Astrocyte of the hippocampus (primary cell): ENCODE results near the gene FTO.

ENCODE experiments used
- DNase-seq: peaks from one replicate; pipeline ENCODE4 v3.0.0; 2011; ENCODE audit warnings: low read depth, low spot score

FTO gene

GRCh38 chr16:54073356-54073755 lies 369.4 kb downstream of the FTO start:
- DNase-seq = no peak

- DNase-seq = no peak
These were observed 371.5 kb downstream of the FTO start for GRCh38 chr16:54075446-54075845.

GRCh38 chr16:54076006-54076504 lies 372.1 kb downstream of the FTO start:
- DNase-seq = no peak

- peak; percentile 75 for DNase-seq
These were observed 373.3 kb downstream of the FTO start for GRCh38 chr16:54077050-54077821.

GRCh38 chr16:54080524-54081008 lies 376.6 kb downstream of the FTO start:
- peak; percentile 94 for DNase-seq

- DNase-seq = no peak
These were observed 382.8 kb downstream of the FTO start for GRCh38 chr16:54086791-54087190.

GRCh38 chr16:54090602-54091001 lies 386.6 kb downstream of the FTO start:
- no peak for DNase-seq

- DNase-seq = no peak
These were observed 389.3 kb downstream of the FTO start for GRCh38 chr16:54093281-54093680.

GRCh38 chr16:54094641-54095040 lies 390.7 kb downstream of the FTO start:
- DNase-seq = no peak

- no peak for DNase-seq
These were observed 392.7 kb downstream of the FTO start for GRCh38 chr16:54096607-54097006.

GRCh38 chr16:54097774-54098173 lies 393.8 kb downstream of the FTO start:
- no peak for DNase-seq

GRCh38 chr16:54098247-54098646 lies 394.3 kb downstream of the FTO start:
- DNase-seq = no peak

GRCh38 chr16:54099627-54100026 lies 395.7 kb downstream of the FTO start:
- DNase-seq = no peak

GRCh38 chr16:54102888-54103866 lies 399.2 kb downstream of the FTO start:
- DNase-seq = no peak

GRCh38 chr16:54106057-54106456 lies 402.1 kb downstream of the FTO start:
- DNase-seq = no peak

GRCh38 chr16:54107583-54108202 lies 403.7 kb downstream of the FTO start:
- peak; percentile 25 for DNase-seq

- no peak for DNase-seq
These were observed 406.3 kb downstream of the FTO start for GRCh38 chr16:54110016-54110981.

GRCh38 chr16:54112451-54113206 lies 408.7 kb downstream of the FTO start:
- DNase-seq = no peak

GRCh38 chr16:54115558-54115957 lies 411.6 kb downstream of the FTO start:
- no peak for DNase-seq

GRCh38 chr16:54116124-54116655 lies 412.2 kb downstream of the FTO start:
- peak; percentile 67 for DNase-seq
